Limb (tissue), 2 donors: ENCODE measurements around the gene METTL1.
A peak's percentile ranks its signal among the peaks of the same experiment; 100 is the strongest.

Experiments
- DNase-seq, 2 donors: peaks; one replicate each; pipeline ENCODE4 v3.0.0-alpha.2; 2016; ENCODE audit errors: extremely low spot score in 2 of 2

Gene METTL1

DNA sequence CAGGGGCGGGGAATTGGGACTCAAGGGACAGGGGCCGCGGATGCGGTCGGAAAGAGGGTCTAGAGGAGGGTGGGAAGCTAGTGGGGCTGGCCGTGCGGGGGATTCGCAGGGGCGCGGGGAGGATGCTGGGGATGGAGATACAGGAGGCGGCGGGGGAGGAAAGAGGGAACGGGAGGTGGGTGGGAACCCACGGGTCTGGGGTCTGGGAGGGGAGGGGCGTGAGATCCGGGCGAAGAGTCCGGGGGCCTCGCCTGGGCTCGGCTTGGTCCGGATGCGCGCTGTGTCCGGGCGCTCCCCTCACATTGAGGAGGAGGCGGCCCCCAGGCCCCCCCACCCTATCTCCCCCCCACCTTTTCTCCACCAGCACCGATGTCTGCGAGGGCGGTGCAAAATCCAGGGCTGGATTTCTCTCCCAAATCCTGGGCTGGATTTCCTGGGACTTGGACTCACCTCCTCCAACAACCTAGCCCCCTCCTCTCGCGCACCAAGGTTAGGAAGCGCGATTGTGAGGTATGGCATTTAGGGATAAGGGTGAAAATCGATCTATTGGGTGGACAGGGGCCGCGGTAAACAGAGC is 33.2 kb downstream of the METTL1 start, which contains the start of gene AGAP2:
Gene AGAP2 (minus strand): TSS at position 82 of the 577 bp plus-strand sequence. CDS start 496 bp downstream, outside the sequence.
- DNase-seq: peak in 1 of 2 donors; percentile 82

DNA sequence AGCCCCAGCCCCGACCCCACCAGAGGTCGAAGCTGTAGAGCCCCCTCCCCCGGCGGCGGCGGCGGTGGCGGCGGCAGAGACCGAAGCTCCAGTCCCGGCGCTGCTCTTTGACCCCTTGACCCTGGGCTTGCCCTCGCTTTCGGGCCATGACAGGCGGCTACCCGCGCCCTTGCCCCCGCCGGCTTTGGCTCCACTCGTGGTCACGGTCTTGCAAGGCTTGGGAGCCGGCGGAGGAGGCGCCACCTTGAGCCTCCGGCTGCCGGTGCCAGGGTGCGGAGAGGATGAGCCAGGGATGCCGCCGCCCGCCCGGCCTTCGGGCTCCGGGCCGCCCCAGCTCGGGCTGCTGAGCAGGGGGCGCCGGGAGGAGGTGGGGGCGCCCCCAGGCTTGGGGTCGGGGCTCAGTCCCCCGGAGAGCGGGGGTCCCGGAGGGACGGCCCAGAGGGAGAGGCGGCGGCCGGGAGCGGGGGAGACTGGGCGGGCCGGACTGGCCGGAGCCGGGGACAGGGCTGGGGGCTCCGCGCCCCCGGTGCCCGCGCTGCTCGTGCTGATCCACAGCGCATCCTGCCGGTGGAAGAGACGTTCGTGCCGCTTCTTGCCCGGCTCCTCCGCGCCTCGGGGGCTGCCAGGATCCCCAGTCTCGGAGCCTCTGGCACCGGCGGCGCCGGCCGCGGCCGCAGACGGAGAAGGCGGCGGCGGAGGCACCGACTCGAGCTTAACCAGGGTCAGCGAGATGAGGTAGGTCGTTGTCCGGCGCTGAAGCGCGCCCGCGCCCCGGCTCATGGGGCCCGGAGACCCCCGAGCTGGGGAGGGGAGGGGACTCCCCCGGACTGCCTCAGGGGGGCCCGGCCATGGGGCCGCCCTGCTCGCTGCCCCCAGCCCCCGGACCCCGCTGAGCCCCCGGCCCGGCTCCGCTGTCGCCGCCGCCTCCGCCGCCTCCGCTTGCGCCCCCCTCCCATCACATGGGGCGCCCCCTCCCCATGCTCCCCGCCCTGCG is 34.1 kb downstream of the METTL1 start:
- peak in 1 of 2 donors; percentile 68 for DNase-seq

DNA sequence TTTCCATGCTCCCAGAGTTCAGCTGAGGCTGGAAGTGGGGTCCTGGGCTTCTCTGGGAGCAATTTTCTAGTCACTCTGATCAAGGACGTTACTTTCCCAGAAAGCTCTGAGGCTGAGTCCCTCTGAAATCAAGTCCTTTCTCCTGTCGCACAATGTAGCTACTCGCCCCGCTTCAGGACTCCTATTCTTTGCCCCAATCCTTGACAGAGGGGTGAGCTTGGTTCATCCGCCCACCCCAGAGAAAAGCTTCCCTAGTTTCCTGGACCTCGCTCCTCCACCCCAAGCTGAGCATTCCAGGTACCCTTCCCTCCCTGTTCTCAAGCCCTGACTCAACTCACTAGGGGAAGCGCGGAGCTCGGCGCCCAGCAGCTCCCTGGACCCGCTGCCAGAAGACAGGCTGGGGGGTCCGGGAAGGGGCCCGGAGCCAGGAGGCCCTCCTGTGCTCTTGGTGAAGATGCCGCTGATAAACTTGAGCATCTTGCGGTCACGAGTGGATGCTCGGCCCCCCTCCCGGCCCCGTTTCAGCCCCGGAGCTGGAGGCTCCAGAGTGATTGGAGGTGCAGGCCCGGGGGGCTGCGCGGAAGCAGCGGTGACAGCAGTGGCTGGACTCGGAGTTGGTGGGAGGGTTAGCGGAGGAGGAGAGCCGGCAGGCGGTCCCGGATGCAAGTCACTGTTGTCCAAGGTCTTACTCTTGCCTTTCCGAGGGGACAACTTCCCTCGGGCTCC is 35.0 kb downstream of the METTL1 start:
- no peak for DNase-seq

DNA sequence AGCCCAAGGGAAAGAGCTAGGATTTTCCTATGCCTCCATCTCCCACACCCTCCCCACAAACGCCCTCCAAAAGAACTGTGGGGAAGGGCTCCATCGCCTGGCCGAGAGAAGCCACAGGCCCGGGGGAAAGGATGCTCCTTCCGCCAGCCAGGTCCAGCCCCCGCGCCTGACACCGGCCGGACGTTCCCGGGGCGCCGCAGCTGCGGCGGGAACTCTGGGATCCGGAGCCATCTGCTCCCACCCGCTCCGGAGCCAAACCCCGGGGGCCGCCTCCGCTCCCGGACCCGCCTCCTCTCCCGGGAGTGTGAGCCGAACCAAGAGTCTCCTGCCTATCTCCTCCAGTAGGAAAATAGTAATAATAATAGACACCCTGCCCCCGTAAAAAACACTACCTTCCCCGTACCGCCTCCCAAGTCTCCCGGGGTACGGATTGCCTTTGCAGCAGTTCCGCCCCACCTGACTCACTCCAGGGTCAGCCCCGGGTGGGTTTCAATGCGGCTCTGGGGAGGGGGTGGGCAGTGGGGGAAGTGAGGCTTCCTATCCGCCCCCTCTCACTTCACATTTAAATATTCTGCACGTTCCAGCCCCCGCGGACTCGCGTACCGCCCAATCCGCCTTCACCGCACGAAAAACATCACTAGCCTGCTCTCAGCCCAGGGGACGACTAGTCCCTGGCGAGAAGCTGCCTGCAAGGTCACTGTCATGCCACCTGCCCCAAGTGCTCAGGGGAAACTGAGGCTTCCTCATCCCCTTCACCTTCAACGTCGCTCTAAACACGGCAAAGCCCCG is 35.8 kb downstream of the METTL1 start:
- peak in 1 of 2 donors; percentile 70 for DNase-seq

DNA sequence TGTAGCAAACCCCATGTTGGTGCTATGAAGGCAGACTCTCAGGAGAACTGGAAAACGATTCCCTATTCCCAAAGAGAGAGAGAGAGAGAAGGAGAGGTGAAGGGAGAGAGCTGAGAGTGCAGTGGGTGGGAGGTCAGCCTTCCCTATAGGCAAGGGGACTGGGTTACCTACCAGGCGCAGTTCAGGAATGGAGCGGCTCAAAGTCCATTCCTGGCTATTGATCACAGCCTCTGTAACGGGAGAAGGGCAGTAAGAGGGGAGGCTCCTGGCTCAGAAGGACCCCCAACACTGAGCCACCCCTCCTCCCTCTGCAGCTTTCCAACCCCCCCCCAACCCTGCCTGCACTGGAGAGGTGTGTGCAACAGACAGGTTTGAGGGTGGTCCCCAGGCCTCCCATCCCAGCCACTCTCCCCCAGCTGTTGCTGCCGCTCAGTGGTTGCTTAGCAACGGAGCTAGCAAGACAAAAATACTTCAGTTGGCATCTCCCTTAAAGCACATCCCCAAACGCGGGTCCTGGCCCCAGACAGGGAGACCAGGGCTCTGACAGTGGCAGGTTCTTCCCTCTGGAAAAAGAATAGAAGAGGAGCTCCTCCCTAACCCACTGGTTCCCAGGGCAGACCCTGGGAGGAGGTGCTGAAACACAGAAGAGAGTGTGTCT is 36.6 kb downstream of the METTL1 start:
- peak; percentile 68 to 80 for DNase-seq

DNA sequence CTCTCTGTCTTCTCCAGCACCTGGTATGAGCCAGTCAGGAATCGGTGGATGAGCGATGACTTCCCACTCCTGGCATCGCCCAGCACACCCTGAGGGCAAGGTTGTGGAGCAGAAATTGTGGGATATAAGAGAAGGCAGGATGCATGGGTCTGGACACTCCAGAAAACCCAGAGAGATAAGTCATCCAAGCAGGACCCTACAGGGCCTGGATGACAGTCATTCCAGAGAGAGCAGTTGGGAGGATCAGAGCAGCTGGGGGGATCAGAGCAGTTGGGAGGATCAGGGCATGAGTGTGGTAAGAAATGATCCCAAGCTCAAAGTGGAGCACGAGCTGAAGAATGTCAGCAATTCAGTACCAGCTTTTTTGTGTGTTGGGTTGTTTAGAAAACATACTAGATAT is 37.3 kb downstream of the METTL1 start:
- no peak for DNase-seq

DNA sequence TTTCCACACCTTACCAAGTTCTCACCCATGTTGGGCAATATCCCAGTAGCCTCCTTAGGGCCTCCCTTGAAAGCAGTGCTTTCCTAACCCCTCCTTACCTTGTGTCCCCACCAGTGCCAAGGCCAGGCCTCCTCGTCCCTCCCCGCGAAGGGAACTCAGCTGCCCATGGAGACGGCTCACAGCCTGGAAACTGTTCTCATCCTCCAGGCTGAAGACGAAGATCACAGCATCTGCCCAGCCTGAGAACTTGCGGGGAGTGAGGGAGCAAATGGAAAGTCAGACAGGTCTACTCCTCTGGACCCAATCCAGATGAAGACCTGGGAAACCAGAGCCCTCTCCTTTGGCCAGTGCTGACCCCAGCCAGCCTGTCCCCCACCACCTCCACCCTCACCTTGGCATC is 38.0 kb downstream of the METTL1 start:
- no peak for DNase-seq

DNA sequence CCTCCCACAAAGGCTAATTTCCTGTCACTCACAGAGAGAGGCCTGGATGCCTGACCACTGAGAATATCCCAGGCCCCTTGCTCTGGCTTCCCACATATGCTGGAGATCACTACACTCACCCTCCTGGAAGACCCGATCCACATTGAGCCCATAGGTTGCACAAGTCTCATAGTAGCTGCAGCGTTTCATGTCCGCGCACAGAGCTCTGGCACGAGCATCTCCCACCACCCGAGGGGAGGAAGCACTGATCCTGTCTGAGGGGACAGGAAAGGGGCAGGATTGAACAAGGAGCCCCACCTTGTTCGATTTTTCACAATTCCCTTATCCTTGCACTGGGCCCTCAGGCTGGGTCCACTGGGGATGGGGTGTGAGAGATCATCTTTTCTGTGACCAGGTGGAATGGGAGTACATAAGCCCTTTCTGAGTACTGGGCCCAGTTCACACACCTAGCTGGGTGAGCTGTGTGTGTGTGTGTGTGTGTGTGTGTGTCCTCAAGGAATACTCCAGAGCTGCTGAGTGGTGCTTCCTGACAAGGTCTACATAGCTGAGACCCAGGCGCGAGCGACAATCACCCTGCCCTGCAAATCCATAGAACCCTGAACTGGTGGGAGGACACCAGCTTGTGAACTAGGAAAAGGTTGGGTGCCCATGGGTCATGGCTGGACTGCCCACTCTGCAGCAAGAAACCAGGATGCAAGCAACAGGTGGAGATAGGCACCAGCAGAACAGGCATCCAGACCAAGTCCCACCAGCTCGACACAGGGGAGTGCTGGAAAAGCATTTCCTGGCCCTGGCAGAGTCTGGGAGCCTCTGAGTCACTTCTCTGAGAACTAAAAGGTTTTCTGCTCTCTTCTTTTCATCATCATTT is 38.9 kb downstream of the METTL1 start:
- peak in 1 of 2 donors; percentile 20 for DNase-seq

DNA sequence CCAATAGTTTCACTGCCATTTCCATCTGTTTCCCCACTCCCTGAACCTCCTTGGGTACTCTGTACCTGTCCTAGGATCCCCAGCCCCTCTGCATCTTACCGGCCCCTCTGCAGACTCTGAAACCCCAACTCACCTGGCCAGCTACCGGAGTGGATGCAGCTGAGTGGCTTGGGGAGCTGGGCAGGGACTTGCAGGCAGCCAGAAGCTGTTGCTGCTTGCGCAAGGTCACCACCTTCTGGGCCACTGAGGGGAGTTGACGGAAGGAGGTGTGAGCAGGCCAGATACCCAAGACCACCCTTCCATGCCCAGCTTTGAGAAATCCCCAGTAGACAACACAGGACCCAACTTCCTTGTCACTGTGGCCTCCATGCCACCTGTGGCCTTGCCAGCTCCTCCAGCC is 39.6 kb downstream of the METTL1 start:
- peak in 1 of 2 donors; percentile 18 for DNase-seq

DNA sequence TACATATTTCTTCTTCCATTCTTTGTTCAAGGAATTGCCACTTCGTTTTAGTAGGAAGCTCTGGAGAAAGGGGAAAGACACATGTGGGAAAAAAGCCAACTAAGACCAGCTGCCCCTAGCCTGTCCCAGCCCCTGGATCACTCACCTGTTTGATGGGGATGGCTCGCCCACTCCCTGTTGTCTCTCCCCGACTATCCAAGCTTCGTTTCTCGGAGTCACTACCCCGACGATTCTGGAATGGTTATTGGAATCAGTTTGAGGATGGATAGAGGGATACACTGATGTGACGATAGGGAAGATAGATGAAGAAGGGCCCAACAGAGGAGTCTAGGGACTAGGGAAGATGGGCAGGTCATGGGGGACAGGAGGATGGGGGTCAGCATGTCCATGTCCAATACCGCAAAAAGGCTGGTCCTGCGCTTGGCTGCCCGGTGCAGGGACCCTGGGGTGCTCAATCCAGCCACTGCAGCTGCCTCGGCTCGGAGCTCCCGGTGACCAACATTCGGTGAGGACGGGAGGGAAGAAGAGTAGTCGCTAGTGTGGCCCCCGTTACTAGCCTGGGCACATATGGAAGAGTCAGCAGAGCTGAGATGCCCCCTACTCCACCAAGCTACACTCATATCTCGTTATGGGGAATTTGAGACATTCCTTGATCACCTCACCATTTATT is 40.4 kb downstream of the METTL1 start:
- peak in 1 of 2 donors; percentile 18 for DNase-seq

DNA sequence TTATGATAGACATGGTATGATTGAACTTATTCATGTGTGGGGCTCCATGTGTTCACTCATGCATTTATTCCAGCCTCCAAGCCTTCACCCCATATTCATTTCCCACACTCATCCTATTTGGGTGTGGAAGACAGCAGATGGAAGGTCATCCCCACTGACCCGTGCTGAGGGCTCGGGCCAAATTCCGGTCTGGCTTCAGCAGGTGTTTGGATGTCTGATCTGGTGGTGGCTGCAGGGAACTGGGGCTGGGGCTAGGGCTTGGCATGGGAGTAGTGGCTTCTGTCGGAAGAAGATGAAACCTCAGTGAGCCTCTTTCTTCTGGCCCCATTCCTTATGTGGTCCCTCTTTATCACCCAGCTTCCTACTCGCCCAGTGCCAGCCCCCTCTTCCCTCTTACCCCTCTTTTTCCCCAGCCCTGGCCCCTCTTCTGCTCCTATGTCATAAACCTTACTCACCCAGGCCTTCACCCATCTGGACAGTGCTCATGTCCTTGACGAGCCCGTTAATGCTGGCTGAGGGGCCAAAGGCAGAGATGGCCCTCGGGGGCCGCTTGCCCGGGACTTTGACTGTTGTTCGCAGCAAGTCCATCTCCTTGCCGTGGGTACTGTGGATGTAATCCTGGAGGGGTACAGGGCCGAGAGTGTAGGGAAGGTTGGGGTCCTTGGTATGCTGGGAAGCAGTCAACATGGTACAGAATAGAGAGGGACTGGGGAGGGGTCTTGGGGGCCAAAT is 41.4 kb downstream of the METTL1 start:
- DNase-seq: peak in 1 of 2 donors; percentile 23

DNA sequence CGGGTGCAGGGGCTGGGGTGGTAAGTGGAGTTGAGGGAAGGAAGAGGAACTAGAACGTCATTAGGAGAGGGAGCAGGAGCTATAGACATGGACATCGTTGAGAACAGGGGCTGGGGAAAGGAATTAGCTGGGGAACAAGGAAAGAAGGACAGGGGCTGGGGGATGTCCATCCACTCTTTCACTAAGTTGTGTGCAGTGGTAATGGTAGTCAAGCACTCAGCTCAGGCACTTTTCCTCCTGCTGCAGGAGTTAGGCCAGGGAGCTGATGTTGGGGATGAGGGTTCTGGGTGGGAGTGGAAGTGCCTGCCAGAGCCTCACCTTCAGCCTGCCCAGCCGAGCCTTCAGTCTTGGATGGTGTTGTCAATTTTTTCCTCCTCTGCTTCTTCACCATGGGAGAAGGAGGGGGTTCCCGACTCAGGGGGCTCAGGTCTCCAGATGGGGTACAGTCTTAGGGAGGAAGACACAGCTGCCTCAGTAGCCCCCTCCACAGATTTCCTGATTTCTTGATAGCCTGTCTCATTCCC is 42.5 kb downstream of the METTL1 start:
- DNase-seq: no peak

DNA sequence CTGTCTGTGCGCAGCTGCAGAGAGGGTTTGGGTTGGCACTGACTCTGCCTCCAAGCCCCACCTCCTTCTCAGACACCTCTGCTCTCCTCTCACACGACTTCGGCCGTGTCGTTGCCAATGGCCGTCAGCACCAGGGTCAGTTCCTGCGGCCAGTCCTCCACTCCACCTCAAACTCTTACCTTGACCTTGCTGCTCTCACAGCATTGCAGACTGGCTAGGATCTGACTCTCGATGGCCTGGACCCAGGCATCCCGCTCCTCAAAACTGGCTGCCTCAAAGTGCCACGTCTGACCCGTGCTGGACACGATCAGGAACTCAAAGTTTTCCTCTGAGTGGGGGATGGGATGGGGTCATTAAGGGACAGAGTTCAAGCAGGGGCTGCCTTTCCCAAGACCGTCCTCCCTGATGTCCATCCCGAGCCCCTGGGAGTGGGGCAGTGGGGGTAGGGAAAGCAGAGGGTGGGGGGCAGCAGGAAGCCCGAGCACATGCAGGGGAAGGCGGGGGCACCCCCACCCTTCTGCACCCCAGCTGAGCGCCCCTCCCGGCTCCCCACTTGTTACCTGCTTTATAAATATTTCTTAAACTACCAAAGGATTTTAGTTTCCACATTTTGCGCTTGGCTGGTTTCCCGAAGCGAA is 44.0 kb downstream of the METTL1 start:
- DNase-seq: no peak

DNA sequence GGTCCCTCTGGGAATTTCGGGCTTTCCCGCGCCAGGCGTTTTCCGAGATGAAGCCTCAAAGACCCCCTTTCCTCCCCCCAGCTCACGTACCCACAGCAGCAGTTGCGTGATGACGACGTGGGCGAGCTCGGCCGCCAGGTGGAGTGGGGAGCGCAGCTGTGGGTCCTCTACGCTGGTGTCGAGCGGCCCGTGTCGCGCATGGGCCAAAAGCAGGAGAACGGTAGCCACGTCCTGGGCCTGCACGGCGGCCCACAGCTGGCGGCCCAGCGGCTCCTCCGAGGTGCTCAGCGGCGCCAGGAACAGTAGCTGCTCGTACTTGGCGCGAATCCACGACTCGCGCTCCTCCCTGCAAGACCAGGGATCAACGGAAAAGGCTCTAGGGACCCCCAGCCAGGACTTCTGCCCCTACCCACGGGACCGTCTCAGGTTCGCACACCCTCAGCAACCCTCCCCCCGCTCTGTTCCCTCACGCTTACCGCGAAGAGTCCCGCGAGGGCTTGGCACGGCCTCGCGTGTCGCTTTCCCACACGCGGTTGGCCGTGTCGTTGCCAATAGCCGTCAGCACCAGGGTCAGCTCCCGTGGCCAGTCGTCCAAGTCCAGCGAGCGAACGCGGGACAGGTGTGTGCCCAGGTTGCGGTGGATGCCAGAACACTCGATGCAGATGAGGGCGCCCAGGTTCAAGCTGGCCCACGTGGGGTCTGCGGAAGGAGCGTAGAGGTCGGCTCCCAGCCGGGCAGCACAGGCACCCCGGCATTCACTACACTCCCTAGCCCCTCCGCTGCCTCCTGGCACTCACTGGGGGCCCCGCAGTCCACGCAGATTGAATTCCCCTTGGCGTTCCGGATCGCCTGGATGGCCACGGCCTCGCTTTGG is 44.8 kb downstream of the METTL1 start:
- DNase-seq: peak; percentile 10 to 64

DNA sequence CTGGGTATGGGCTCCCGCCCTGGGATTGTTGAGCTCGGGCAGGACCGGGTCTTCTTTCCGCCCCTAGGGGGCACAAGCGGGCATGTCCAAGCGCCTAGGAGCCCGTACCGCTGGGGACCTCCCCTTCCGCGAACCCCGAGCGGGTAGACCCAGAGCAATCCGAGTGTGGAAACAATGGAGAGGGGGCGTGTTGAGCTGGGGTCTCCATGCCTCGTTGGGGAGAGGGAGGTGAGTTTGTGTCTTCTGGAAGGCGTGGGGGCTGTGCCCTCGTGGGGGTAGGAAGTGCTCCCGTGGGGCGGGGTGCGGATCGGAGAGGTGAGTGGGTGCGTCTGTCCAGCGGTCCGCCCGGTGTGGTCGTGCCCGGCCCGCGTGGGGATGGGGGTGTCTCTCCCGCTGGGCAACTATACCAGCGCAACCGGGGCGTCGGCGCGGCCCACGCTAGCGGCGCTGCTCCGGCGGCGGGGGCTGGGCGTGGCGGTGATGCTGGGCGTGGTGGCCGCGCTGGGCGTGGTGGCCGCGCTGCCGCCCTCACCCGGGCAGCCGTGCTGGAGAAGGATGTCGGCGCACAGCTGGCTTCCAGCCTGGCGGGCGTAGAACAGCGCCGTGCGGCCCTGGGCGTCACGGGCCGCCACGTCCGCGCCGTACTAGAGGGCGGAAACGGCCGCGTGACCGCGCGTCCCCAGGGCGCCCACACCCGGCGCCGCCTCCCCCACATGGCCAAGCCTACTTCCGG is 45.6 kb downstream of the METTL1 start:
- DNase-seq: peak; percentile 62 to 81

DNA sequence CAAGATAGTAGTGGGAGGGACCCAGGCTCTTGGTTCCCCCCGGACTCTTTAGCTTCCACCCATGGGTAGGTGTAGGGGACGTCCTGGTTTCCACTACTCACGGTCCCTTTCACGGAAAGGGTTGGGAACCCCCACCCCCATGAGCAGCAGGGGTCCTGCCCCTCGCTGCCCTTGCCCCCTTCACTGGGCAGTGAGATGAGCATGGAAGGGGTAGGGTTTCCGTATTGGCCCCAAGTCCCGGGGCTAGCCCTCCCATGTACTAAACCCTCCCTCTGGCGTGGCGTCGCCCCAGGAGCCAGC is 46.1 kb downstream of the METTL1 start:
- no peak for DNase-seq
